MM.1S (cell line): ENCODE data around the gene SNRPB.
"Not testable (repeated sequence)": the region's sequence is repeated elsewhere in the genome, so short reads cannot be mapped to it uniquely, and the experiment has no call there.

Source experiments
- CTCF ChIP-seq: fragments of 300-600 bp; sonication (generic); IDR thresholded peaks from 2 replicates; pipeline ENCODE4 v1.5.1; 2016; ENCODE audit warnings: antibody characterized with exemption, low read length, mixed read lengths
- EZH2 ChIP-seq: fragments of 300-600 bp; sonication (generic); optimal IDR thresholded peaks from 2 replicates; pipeline ENCODE3; 2017; ENCODE audit warnings: low read depth, mild to moderate bottlenecking, antibody characterized with exemption, low read length, mixed read lengths
- EZH2phosphoT487 ChIP-seq: fragments of 300-600 bp; sonication (generic); IDR thresholded peaks from 2 replicates; pipeline ENCODE4 v1.6.1; 2018; ENCODE audit warnings: antibody characterized with exemption, low read length

DNA sequence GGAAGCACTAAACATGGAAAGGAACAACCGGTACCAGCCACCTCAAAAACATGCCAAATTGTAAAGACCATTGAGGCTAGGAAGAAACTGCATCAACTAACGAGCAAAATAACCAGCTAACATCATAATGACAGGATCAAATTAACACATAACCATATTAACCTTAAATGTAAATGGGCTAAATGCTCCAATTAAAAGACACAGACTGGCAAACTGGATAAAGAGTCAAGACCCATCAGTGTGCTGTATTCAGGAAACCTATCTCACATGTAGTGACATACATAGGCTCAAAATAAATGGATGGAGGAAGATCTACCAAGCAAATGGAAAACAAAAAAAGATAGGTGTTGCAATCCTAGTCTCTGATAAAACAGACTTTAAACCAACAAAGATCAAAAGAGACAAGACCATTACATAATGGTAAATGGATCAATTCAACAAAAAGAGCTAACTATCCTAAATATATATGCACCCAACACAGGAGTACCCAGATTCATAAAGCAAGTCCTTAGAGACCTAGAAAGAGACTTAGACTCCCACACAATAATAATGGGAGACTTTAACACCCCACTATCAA is 32.3 kb upstream of the SNRPB start:
- TF ChIP-seq CTCF, EZH2, EZH2phosphoT487: not testable (repeated sequence)
